Sigmoid colon (tissue), 7 donors: Measurements from ENCODE around the gene TRIM37. TPM values are rescaled to one million over a fixed set of nuclear protein-coding genes. Genes with fewer than 3 reads are reported as not detected.

Experiments
- DNase-seq: peaks from one replicate; pipeline ENCODE4 v3.0.0-alpha.2; 2019
- H3K27ac ChIP-seq, 4 donors: fragments of 200-600 bp; sonication (generic); one replicate each; pipeline ENCODE4 v1.5.1; 2016 to 2019; ENCODE audit warnings: mild to moderate bottlenecking in 1 of 4
- H3K27me3 ChIP-seq, 3 donors: fragments of 200-600 bp; sonication (generic); one replicate each; pipeline ENCODE4 v1.5.1; 2019; ENCODE audit warnings: mild to moderate bottlenecking in 1 of 3
- H3K36me3 ChIP-seq, 4 donors: fragments of 200-600 bp; sonication (generic); one replicate each; pipeline ENCODE4 v1.5.1; 2016 to 2019
- H3K4me1 ChIP-seq, 4 donors: fragments of 200-600 bp; sonication (generic); one replicate each; pipeline ENCODE4 v1.5.1; 2017 to 2019
- H3K4me3 ChIP-seq, 4 donors: fragments of 200-600 bp; sonication (generic); one replicate each; pipeline ENCODE4 v1.5.1; 2017 to 2019; ENCODE audit warnings: mild to moderate bottlenecking in 2 of 4, moderate library complexity in 1 of 4
- H3K9me3 ChIP-seq, 4 donors: fragments of 200-600 bp in 3 of 4; sonication (generic) in 3 of 4; one replicate each; pipeline versions ENCODE4 v1.5.1 to v1.6.1; 2013 to 2019
- CTCF ChIP-seq, 4 experiments: fragments of 450-650 bp in 3 of 4; fragments of 200-600 bp in 1 of 4; IDR thresholded peaks; one replicate each; pipeline ENCODE4 v1.5.1; 2016 to 2019; ENCODE audit warnings: antibody characterized with exemption in 4 of 4, mild to moderate bottlenecking in 3 of 4, moderate library complexity in 2 of 4
- EP300 ChIP-seq, 4 donors: sonication (generic); formaldehyde crosslinking; IDR thresholded peaks; one replicate each; pipeline ENCODE4 v1.6.1; 2017; ENCODE audit warnings: antibody characterized with exemption in 4 of 4
- POLR2A ChIP-seq, 2 donors: fragments of 450-650 bp; IDR thresholded peaks; one replicate each; pipeline ENCODE4 v1.6.1; 2016; ENCODE audit warnings: antibody characterized with exemption in 2 of 2, mild to moderate bottlenecking in 2 of 2, moderate library complexity in 2 of 2
- POLR2AphosphoS5 ChIP-seq, 4 donors: sonication (generic); formaldehyde crosslinking; IDR thresholded peaks; one replicate each; pipeline ENCODE4 v1.6.1; 2017; ENCODE audit warnings: antibody characterized with exemption in 4 of 4
- WGBS, 2 donors: extraction: QIAGEN DNeasy Blood & Tissue Kit; methylation state at CpG; one replicate each; pipeline ENCODE4 v1.1.7; 2013; 5-methylcytosine and 5-hydroxymethylcytosine counted together
- intact Hi-C: fragments of 100-400 bp; cut with DNase I; formaldehyde crosslinking; loops from one replicate; pipeline ENCODE4 v1.15.1; 2023
- polyA plus RNA-seq, 3 donors: library from polyadenylated mRNA; stranded (reverse); fragments of 200-250 nt; gene quantifications; one replicate each; pipeline ENCODE4 v1.2.3, GENCODE V29; 2013
- total RNA-seq, 4 donors: library from RNA; depleted of rRNA; stranded (reverse); fragments of >200 nt; gene quantifications; one replicate each; pipeline ENCODE4 v1.1.0, GENCODE V29; 2016
- donor health status: healthy with polysubstance abuse.
- donor health status: Bipolar disorder and iron deficiency.
- donor health status: healthy.

The TRIM37 gene
- total and polyA plus RNA-seq, 7 donors: 6.5 to 37.8 (median 20.2) TPM

GRCh38 chr17:59084154-59084553 is 22.5 kb downstream of the TRIM37 start:
- 96% methylated on average over 4 of the region's 4 CpGs for WGBS, 2 donors
- peaks cover 0 to 43% (median 12%) of the 10 kb centered on the region in 4 donors for H3K36me3 ChIP-seq
- TF ChIP-seq POLR2AphosphoS5 (IDR thresholded peaks at IDR 0.05) (no peak), POLR2A (IDR thresholded peaks at IDR 0.05) (no peak), EP300 (IDR thresholded peaks at IDR 0.05) (no peak), CTCF (IDR thresholded peaks at IDR 0.05) (no peak)
- intact Hi-C loops: no loop called here
- H3K9me3 ChIP-seq: no peaks in the 10 kb centered on the region
- H3K4me1 ChIP-seq: no peaks in the 10 kb centered on the region
- no peak for DNase-seq
- H3K4me3 ChIP-seq: no peak overlapping the region
- H3K27me3 ChIP-seq: no peaks in the 10 kb centered on the region
- no peak overlapping the region for H3K27ac ChIP-seq

- Histone ChIP-seq H3K27me3 (no peaks in the 10 kb centered on the region), H3K4me1 (no peaks in the 10 kb centered on the region), H3K4me3 (no peak overlapping the region), H3K27ac (no peak overlapping the region), H3K36me3 (peaks cover 7 to 80% (median 12%) of the 10 kb centered on the region in 4 donors), H3K9me3 (no peaks in the 10 kb centered on the region)
- DNase-seq: no peak
- no peak for TF ChIP-seq CTCF (IDR thresholded peaks at IDR 0.05)
- no peak for TF ChIP-seq POLR2A (IDR thresholded peaks at IDR 0.05)
- TF ChIP-seq EP300 (IDR thresholded peaks at IDR 0.05): no peak
- TF ChIP-seq POLR2AphosphoS5 (IDR thresholded peaks at IDR 0.05): no peak
- intact Hi-C loops: no loop called here
Measured at GRCh38 chr17:59074494-59074893, 32.2 kb downstream of the TRIM37 start.

- H3K9me3 ChIP-seq: no peaks in the 10 kb centered on the region
- DNase-seq: no peak
- peaks cover 9 to 80% (median 10%) of the 10 kb centered on the region in 4 donors for H3K36me3 ChIP-seq
- no peak overlapping the region for H3K4me3 ChIP-seq
- no peaks in the 10 kb centered on the region for H3K4me1 ChIP-seq
- H3K27ac ChIP-seq: no peak overlapping the region
- WGBS, 2 donors: 99% methylated on average over 1 of the region's 1 CpG
- intact Hi-C loops: no loop called here
- no peak for TF ChIP-seq CTCF (IDR thresholded peaks at IDR 0.05)
- TF ChIP-seq POLR2A (IDR thresholded peaks at IDR 0.05): no peak
- no peak for TF ChIP-seq POLR2AphosphoS5 (IDR thresholded peaks at IDR 0.05)
- TF ChIP-seq EP300 (IDR thresholded peaks at IDR 0.05): no peak
- H3K27me3 ChIP-seq: no peaks in the 10 kb centered on the region
Measured at GRCh38 chr17:59073972-59074371, 32.7 kb downstream of the TRIM37 start.

GRCh38 chr17:59069856-59070255 is 36.8 kb downstream of the TRIM37 start:
- WGBS, 2 donors: 95 to 98% methylated on average over 1 of the region's 1 CpG
- Histone ChIP-seq H3K9me3 (no peaks in the 10 kb centered on the region), H3K4me3 (no peak overlapping the region), H3K4me1 (no peaks in the 10 kb centered on the region), H3K27me3 (no peaks in the 10 kb centered on the region), H3K27ac (no peak overlapping the region), H3K36me3 (peaks cover 4 to 76% (median 11%) of the 10 kb centered on the region in 4 donors)
- no peak for DNase-seq
- intact Hi-C loops: no loop called here
- TF ChIP-seq CTCF (IDR thresholded peaks at IDR 0.05) (no peak), POLR2AphosphoS5 (IDR thresholded peaks at IDR 0.05) (no peak)

- Histone ChIP-seq H3K27ac (no peak overlapping the region), H3K27me3 (no peaks in the 10 kb centered on the region), H3K4me3 (no peak overlapping the region), H3K36me3 (peaks cover 0 to 78% (median 11%) of the 10 kb centered on the region in 4 donors), H3K9me3 (no peaks in the 10 kb centered on the region), H3K4me1 (no peaks in the 10 kb centered on the region)
- WGBS, 2 donors: 92% methylated on average over 6 of the region's 6 CpGs
- intact Hi-C loops: no loop called here
- TF ChIP-seq CTCF (IDR thresholded peaks at IDR 0.05): no peak
- TF ChIP-seq EP300 (IDR thresholded peaks at IDR 0.05): no peak
- TF ChIP-seq POLR2A (IDR thresholded peaks at IDR 0.05): no peak
- TF ChIP-seq POLR2AphosphoS5 (IDR thresholded peaks at IDR 0.05): no peak
- DNase-seq: no peak
Measured at GRCh38 chr17:59067756-59068155, 38.9 kb downstream of the TRIM37 start.
